Stimulated activated CD4-positive, alpha-beta T cell treated with anti-CD3 and anti-CD28 coated beads, Interleukin-4, amount 100 ng/mL, for 1 hour (primary cell): Measurements from ENCODE around the gene TNRC6C.
"Not testable (repeated sequence)": the region's sequence is repeated elsewhere in the genome, so short reads cannot be mapped to it uniquely, and the experiment has no call there.

Experiments used
- DNase-seq: peaks from one replicate; pipeline ENCODE4 v3.0.0-alpha.2; 2020

The TNRC6C gene

DNA sequence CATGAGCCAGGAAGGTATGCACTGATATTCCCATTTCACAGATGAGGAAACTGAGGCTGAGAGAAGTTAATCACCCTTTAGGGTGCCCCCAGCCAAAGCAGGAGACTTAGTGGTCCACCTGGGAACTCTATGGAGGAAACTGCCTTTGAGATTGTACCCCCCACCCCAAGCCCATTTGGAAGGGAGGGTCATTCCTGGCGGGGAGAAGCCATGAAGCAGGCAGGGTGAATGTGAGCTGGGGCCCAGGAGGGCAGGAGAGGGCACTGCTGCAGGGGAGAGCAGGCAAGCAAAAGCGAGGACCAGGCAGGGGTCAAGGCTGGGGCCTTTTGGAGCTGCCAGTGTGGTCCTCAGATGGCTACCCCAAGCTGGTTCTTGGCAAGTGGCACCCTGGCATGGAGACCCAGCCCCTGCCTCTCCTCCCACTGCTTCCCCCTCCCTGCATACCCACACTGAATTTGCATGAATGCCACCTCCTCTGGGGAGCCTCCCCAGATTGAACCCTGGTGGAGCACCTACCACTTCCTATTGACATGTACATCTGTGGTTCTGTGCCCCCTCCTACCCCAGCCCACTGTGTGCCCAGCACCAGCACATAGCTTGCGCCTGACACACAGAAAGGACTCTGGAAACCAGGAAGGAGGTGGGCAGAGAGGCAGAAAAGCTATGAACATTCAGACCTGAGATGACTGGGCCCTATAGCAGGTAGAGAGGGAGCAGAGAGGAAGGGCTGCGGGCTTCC, 171.0 kb downstream of the TNRC6C start:
- no peak for DNase-seq

DNA sequence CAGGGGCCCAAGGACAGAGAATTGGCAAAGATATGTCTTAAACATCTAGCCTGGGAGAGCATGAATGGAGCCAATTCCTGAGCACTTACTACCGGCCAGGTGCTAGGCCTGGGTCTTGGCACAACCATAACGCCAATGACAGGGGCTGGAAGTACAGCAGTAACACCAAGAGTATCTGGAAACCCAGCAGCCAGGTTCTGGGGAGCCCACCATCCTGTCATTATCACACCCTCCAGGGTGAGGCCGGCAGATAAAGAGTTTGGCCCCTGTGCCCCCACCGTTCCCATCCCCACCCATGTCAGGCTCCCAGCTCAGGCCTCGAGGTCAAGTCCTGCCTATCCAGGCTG, 171.6 kb downstream of the TNRC6C start:
- no peak for DNase-seq

DNA sequence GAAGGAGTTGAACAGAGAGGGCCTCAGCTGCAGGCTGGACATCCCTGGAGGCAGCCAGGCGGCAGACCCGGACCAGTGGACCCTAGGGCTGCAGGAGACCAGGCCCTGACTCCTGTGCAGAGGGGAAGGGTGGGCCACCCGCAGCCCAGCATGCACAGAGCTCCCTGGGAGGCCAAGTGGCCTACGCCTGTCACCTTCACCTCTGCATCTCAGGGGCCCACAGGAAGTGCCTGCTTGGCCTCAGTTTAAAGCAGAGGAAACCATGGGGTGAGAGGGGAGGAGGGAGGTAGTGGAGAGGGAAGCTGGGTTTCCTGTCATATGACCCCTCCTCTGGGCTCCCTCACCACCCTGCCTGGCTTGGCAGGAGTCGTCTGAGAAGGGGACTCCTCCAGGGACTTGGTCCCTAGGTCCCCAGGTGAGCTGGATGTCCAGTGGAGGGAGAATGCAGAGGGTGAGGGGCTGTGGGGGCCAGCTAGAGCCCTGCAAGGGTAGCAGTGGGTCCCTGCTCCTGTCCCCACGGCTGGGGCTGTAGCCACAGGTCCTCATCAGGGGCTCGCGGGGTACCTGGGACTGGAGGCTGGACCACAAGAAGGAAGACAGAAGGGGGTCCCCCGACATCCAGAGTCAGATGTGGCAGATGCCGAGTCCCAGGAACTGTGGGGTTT, 172.1 kb downstream of the TNRC6C start, which contains the start of gene TMC8:
TSS of gene TMC8 (plus strand) at position 335 of the 665 bp plus-strand sequence. CDS start 818 bp downstream, outside the sequence.
- peak; percentile 50 for DNase-seq

- DNase-seq: peak; percentile 63
Measured at GRCh38 chr17:78131172-78132083, 172.9 kb downstream of the TNRC6C start.

- peak; percentile 69 for DNase-seq
Measured at GRCh38 chr17:78132084-78132676, 173.7 kb downstream of the TNRC6C start.

- DNase-seq: no peak
Measured at GRCh38 chr17:78132767-78133178, 174.3 kb downstream of the TNRC6C start.

- DNase-seq: no peak
Measured at GRCh38 chr17:78133179-78133951, 174.9 kb downstream of the TNRC6C start.

DNA sequence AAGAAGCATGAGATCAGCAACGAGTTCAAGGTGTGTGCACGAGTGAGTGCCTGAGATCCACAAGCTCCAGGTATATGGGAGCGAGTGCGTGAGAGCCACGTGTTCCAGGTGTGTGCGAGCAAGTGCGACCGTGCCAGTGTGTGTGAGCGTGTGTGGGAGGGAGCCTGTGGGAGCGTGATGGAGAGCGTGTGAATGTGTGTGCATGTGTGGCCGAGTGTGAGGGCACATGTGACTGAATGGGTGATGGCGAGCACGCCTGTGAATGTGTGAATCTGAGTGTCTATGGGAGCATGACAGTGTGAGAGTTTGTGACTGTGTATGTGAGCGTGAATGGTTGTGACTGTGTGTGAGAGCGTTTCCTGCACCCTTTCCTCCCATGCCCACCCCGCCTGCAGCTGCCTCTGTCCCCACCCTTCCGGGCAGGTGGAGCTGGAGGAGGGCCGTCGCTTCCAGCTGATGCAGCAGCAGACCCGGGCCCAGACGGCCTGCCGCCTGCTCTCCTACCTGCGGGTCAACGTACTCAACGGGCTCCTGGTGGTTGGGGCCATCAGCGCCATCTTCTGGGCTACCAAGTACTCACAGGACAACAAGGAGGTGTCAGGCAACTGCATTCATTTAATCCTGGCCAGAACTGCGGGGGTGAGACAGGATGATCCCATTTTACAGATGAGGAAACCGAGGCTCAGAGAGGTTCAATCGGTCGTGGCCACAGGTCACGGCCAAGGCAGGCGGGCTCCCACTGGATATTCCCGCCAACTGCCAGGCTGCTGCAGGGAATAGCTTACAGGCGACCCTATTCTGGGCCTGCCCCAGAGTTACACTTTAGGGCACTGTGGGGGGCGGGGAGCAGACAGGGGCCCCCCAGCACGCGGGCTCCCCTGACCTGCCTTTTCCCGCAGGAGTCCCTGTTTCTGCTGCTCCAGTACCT, 175.7 kb downstream of the TNRC6C start:
- DNase-seq: peak; percentile 71

DNA sequence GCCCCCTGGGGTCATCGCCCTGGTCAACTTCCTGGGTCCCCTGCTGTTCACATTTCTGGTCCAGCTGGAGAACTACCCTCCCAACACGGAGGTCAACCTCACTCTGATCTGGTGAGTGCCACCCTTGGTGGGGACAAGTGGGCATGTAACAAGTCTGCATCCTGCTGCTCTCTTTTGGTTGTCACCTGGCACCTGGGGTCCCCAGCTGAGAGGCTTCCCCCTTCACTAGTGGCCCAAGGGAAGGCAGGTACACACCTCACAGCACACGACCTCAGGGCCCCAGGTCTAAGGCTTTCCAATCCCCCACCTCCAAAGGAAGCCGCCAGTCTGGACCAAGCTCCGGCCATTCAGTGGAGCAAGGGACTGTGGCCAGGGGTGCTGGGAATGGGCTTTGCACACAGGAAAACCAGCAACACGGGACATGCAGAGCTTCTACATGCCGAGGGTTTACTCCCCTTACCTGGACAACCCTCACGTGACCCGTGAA, 176.4 kb downstream of the TNRC6C start:
- DNase-seq: no peak

DNA sequence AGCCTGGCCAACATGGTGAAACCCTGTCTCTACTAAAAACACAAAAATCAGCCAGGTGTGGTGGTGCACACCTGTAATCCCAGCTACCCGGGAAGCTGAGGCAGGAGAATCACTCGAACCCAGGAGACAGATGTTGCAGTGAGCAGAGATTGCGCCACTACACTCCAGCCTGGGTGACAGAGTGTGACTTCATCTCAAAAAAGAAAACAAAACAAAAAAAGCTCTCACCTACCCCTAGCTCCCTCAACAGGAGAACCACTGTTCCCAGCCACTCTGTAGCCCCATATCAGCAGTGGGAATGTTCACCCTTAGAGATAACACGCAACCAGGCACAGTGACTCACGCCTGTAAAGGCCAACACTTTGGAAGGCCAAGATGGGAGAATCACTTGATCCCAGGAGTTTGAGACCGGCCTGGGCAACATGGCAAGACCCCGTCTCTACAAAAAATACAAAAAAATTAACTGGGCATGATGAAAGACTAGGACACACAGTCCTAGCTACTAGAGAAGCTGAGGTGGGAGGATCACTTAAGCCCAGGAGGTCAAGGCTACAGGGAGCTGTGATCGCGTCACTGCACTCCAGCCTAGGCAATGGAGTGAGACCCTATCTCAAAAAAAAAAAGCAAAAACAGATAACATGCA, 177.5 kb downstream of the TNRC6C start:
- no peak for DNase-seq

DNA sequence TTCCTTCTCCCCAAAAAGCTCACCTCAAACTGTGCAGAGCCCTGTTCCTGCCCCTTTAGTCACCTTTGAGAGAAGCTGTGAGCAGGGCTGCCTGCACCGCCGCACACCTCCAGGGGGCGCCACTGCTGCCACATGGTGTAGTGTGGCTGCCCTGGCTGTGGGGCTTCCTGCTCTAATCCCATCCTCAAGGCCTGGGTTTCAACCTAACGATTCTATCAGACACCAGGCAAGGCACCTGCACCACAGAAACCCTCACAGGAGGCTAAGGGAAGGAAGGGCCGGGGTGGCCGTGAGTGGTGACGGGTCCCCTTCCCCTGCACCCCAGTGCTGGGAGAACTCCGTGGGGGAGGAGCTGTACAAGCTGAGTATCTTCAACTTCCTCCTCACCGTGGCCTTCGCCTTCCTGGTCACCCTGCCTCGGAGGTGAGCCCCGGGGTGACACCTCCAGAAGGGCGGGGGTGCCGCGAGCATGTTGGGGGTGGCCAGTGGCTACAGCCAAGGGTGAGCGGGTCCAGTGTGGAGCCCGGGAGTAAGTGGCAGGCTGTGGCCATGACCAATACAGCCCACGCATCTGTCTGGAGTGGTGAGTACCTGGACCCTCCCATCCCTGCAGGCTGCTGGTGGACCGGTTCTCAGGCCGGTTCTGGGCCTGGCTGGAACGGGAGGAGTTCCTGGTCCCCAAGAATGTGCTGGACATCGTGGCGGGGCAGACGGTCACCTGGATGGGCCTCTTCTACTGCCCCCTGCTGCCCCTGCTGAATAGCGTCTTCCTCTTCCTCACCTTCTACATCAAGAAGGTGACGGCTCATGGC, 179.1 kb downstream of the TNRC6C start:
- peak; percentile 54 for DNase-seq

DNA sequence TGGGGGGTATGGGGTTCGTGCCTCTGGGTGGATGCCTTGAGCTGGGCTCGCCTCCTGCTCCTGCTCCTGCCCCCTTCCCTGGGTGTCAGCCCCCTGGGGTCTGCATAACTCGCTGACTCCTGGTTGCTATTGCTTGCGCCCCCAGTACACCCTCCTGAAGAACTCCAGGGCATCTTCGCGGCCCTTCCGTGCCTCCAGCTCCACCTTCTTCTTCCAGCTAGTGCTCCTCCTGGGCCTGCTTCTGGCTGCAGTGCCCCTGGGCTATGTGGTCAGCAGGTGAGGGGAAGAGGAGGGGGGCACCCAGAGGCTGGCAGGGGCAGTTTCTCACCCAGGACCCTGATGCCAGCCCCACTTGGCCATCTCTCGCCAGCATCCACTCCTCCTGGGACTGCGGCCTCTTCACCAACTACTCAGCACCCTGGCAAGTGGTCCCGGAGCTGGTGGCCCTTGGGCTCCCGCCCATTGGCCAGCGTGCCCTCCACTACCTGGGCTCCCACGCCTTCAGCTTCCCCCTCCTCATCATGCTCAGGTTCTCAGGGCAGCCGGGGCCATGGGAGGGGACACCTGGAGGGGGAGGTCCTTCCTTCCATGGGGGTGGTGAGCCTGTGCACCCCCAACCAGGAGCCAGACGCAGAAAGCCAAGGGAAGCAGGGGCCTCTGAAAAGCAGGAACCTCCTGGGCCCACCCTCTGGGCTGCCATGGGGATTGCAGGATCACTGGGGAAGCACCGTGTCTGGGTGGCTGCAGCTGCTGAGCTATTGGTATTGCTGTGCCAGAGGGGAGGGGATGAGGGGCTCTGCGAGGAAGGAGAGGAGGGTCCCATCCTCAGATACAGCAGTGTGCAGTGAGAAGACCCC, 179.9 kb downstream of the TNRC6C start:
- DNase-seq: no peak

- not testable (repeated sequence) for DNase-seq
Measured at GRCh38 chr17:78139861-78140168, 181.3 kb downstream of the TNRC6C start.

- peak; percentile 89 for DNase-seq
Measured at GRCh38 chr17:78140169-78141051, 181.9 kb downstream of the TNRC6C start.

- DNase-seq: no peak
Measured at GRCh38 chr17:78141437-78142118, 183.1 kb downstream of the TNRC6C start.

- no peak for DNase-seq
Measured at GRCh38 chr17:78142119-78142861, 183.8 kb downstream of the TNRC6C start.
